Non-pigmented ciliary epithelial cell (primary cell): ENCODE results near the gene CDH12.
"Not testable (repeated sequence)": the region's sequence is repeated elsewhere in the genome, so short reads cannot be mapped to it uniquely, and the experiment has no call there.

Experiments
- DNase-seq: peaks from one replicate; pipeline ENCODE4 v3.0.0-alpha.2; 2010; ENCODE audit warnings: low read depth

The CDH12 gene

DNA sequence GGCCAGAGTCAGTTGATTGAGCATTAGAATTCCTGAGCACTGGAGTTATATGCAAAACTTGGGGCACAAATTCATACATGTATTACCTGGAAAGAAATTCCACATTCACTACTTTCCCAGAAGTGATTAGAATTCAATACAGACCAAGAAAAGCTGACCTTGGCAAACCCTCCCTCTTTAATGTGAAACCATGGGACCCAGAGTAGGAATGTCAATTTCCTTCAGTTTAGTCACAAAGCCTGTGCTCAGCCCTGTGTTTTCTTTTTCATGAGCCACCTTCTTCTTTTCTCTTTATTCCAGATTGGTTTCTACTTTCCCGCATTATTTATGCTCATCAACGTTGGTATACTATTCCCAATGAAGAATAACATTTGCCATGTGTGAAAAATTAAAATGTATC lies 420.2 kb downstream of the CDH12 start:
- no peak for DNase-seq

DNA sequence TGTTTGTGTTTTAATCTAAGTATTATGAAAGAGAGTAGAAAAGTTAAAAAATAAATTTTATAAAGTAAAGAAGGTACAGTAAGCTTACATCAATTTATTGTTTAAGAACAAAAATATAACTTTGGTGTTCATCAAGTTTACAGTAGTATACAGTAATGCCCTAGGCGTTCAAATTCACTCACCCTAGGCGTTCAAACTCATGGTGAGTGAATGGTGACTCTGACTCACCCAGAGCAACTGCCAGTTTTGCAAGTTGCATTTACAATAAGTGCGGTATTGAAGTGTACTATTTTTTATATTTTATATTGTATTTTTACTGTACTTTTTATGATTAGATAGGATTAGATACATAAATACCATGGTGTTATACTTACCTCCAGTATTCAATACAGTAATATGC lies 421.3 kb downstream of the CDH12 start:
- no peak for DNase-seq

DNA sequence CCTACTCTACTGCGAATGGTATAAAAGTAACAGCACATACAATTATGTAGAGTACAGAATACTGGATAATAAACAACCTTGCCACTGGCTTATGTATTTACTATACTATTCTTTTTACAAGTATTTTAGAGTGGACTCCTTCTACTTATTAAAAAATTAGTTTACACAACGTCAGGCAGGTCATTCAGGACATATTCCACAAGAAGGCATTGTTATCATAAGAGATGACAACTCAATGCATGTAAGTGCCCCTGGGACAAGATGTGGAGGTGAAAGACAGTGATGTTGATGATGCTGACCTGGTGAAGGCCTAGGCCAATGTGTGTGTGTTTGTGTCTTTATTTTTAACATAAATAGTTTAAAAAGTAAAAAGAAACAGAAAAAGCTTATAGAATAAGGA lies 421.7 kb downstream of the CDH12 start:
- no peak for DNase-seq

DNA sequence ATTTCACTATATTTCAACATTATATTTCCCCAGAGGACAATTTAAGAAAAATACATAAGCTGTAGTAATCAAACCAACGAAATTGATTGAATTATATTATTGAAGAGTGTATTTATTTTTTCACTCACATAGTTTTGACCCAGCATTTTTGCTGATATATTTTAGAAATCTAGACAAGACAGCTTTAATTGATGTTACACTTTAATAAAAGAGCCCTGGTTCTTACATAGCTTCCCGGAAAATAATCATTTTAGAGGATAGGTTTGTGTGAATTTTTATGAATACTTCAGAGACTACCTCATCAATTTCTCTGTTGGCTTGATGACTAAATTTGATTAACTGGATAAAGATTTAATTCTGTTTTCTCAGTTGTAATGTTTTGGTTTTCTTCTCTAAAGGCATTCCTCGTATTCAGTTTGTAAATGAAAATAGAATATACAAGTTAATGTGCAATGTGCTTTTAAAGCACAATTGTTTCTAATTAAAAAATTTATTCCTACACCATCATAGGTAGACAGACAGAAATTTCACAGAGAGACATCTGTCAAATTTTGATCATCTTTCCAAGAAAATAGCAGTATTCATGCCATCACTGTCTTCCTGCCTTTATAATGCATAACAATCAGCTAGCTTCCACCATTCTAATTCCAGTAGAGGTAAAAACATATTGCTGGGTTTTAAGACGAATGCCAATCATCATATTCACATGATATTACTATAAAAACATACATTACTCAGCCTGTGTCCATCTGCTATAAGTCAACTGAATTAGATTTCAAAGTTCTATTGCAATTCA lies 441.4 kb downstream of the CDH12 start:
- no peak for DNase-seq

DNA sequence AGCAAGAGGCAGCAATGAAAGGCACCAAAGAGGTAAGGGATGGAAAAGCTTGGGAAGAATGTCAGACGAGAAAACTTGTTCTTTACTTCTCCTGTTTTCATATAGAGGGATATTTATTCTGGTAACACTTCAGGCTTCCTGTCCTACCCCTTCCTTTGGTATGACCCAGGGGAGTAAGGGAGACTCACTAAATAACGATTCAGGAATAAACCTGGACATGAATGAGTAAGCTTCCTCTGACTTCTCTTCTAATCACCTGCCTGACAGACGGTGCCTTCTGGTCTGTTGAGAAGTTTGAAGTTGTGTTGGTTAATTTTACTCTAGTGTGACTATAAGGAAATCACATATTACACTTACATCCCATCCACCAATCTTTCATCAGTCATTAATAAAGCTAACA lies 461.2 kb downstream of the CDH12 start:
- DNase-seq = no peak

DNA sequence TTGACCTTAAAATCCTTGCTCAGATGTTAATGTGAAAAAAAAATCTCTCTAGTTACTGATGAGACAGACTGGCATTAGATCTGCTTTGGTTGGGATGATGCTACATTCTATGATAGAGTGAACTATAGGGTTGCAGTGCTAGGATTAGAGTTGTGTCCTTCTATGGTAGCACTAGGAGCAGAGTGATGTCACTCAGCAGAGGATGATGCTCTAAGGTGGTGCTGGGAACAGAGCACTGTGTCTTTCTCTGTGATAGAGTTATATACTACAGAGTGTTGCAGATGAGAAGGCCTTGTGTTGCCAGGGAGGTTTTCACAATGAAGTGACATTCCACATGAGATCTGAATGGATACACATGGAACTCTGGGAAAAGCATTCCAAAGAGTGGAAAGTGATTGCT lies 462.3 kb downstream of the CDH12 start:
- DNase-seq = no peak

DNA sequence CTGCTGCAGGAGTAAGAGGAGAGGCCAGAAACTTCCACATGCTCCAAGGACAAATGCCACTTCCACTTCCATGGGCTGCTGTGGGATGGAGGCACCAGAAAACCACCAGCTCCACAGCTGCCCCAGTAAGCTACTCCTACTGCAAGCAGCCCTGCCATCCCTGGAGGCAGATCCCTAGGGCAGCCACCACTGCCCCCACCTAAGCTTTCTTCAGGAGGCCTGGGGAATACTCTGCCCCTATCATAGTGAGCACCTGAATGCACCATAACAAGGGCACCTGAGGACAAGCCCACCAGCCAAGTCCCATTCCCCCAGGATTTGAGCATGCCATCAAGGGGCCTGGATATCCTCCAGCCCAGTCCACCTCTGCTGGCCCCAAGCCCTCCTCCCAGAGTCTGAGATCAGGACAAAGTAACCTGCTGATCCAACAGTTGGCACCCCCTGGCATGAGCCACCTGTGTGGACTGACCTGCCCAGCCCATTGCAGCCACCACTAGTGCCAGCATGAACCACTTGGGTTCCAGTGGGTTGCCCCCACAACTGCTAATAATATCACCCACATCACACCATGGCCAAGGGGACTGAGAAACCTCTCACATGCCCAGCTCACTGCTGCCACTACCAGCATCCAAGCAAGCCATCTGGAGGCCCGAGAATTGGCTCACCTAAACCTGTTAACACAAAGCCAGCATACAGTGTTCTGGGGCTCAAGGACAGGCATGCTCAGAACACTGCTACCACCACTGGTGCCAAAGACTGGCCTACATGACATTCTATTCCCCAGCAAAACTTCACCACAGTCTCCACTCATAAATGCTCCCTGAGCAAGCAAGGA lies 480.1 kb downstream of the CDH12 start:
- DNase-seq = no peak

DNA sequence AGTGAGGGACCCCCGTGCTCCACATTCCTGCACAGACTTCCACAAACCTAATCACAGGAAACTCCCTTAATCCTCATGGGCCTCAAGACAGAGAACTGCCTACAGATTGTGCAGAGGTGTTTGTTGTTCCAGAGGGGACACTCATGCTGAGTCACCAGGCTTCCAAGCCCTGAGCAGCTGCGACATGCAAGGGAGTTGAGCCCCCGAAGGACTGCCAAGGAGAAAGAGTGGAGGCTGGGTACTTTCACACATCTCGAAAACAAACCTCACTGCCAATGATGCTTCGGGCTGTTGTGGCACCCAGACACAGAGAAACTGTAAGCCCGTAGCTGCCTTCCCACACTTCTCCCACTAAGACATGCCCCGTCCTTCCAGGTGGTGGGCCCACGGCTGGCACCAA lies 480.8 kb downstream of the CDH12 start:
- DNase-seq = peak; percentile 20

DNA sequence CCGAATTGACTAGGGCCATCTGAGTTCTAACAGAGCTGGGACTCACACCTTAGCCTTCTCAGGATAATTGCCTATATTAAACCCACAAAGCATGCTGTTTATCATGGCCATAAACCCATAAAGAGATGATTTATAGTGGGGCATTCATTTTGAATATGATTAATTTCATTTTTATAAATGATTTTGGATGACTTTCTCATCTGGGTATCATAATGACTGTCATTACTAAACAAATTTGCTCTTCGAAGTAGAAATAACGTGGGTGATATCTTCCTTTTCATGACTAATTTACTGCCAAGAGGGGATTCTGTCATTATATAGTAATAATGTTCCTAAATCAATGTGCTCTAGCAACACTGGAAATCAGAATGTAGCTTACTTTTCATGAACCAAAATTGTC lies 498.2 kb downstream of the CDH12 start:
- DNase-seq = no peak

DNA sequence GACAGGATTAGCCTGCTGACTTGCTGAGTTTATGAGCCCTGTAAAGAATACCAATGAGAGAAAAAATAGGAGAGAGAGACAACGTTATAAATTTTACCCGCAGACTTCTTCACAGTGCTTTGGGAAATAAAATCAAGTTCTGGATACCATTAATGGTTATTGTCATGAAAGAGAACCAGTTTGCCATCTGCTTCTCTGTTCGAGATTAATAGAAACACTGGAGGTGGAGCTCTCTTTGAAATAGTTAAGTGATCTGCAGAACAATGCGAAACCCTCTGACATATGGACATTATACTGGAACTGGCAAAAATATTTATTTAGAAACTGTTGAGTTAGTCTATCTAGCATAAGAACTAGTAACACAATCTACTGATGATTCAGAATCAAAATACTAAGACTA lies 500.7 kb downstream of the CDH12 start:
- no peak for DNase-seq

DNA sequence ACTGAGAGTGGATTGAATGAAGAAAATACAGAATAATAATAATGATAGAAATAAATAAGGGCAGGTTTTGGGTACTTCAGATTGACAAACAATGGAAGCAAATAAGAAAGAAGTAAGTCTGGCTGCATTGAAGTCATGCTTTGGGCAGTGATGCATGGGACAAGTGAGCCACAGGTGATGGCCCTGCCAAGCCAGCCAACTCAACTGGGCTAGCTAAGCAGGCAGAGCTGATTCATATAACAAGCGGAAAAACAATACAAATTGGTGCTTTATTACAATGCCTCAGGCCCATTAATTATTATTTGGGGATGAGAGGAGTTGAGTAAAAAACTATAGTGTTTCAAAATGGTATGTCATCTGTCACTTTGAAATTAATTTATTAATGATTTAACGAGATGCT lies 502.0 kb downstream of the CDH12 start:
- no peak for DNase-seq

DNA sequence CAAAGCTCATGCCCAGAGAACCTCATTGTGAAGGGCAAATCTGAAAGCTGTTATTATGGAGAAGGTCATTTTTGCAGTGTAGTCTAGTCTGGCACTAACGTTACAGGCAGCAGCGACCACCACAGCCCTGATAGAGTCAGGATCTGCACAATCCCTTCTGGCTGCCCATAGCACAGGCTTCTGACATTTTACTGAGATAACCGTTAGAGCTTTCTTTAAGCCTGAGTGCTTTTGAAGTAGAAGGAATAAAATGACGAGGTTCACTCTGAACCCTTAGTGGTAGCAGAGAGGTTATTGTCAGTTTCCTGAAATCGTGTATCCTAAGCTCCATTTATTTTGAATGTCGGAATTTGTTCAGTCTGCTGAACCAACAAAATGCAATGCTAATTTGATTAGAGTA lies 505.1 kb downstream of the CDH12 start:
- no peak for DNase-seq

DNA sequence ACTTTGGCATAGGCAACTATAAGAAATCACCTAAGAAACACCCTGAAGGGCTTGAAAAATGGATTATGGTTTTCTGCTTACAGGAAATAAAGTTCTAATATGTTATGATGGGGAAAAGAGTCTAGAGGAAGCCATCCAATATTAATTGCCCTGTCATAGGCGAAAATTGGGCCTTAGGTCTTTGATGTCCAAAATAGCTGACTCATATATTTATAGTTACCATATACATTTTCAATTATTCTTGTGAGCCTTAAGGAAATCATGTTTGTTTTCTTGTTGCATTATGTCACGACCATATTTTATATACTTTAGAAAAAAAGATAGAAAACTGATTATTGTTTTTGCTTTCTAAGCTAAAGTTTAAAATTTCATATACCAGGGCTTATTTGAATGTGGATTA lies 509.1 kb downstream of the CDH12 start:
- no peak for DNase-seq

DNA sequence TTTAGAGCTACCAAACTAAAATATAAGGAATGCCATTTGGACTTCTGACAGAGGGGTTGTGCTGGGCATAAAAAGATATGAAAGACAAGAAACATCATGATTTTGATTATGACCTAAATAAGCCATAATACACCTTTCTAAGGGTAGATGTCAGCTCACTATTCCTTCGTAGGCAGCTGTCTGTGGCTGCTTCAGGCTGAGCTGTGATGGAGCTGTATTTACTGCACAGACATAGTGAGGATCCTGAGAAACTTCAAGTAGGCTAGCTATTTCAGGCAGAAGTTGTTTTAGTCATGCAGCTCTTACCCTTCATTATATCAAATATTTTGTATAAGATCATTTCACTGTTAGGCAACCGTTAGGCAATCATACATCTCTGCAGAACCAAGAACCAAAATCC lies 511.7 kb downstream of the CDH12 start:
- no peak for DNase-seq

DNA sequence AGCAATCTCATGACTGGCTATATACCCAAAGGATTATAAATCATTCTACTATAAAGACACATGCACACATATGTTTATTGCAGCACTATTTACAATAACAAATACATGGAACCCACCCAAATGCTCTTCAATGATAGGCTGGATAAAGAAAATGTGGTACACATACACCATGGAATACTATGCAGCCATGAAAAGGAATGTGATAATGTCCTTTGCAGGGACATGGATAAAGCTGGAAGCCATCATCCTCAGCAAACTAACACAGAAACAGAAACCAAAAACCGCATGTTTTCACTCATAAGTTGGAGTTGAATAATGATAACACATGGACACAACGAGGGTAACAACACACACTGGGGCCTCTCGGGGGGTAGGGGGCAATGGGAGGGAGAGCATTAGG lies 520.2 kb downstream of the CDH12 start:
- DNase-seq = not testable (repeated sequence)

DNA sequence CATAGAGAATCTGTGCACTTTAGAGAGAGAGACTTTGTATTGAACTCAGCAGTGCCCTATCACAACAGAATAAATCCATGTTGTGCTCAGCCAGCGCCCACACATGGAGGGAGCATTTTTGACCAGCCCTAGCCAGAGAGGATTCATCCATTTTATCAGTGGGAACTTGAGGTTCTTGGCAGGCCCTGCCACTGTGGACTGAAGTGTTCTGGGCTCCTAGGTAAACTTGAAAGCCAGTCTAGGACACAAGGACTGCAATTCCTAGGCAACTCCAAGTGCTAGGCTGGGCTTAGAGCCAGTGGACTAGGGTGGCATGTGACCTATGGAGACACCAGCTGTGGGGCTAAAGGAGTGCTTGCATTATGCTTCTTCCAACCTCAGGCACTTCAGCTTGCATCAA lies 523.5 kb downstream of the CDH12 start:
- DNase-seq = no peak

DNA sequence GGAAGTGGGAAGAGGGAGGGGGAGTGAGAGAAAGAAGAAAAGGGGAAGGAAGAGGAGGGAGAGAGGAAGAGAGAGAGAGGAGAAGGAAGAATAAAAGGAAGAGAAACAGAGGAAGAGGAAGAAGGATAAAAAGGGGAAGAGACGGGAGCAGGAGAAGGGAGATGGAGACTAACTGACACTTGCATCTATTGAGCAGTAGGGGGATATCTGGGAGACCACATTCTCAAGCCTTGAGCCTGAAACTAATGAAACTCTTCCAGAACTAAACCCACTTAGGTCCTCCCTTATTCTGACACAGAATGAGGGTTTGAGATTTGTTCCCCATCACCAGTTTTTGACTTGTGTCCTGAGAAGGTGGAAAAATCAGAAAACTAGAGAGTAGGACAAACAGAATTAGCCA lies 533.3 kb downstream of the CDH12 start:
- no peak for DNase-seq

DNA sequence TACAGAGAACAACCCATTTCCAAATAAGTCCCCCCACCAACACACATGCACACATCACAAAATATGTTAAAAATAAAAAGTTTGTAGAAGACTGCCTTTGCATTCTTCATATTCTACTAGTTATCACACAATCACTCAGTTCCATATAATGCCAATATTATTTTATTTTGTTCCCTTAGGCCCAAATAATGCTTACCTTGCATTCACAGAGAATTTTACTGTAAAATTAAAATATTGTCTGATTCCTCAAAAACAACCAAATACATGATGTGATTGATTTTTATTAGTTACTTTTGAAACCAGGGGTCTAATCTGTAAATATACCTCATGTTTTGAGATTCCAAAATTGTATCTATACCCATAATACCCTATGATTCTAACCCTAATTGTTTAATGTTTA lies 536.9 kb downstream of the CDH12 start:
- DNase-seq = no peak

DNA sequence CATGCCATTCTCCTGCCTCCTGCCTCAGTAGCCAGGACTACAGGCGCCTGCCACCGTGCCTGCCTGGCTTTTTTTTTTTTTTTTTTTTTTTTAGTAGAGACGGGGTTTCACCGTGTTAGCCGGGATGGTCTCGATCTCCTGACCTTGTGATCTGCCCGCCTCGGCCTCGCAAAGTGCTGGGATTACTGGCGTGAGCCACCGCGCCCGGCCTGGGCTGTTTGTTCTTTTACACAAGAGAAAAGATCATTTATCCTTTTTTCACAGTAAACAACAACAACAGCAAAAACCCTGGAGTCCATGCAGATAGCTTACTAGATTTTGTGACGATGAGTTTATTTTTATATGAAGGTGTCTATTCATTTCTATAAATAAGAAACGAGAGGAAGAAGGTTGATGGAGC lies 538.1 kb downstream of the CDH12 start:
- DNase-seq = not testable (repeated sequence)

DNA sequence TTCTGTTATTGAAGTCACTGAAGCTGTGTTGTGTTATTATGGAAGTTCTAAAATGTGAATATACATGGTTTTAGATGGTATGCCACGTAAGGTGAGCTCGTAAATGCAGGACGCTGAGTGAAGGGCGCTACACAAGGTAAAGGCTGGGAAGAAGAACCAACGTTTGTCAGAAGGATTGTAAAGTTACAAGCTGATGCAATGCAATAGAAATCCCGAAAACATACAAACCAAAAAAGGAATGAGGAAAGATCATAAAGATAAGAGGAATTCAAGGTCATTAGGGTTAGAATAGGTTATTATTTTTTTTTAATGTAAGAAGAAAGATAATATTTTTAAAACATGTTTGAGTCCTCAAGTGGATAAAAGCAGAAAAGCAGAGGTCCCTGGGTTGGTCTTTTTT lies 538.6 kb downstream of the CDH12 start:
- no peak for DNase-seq

DNA sequence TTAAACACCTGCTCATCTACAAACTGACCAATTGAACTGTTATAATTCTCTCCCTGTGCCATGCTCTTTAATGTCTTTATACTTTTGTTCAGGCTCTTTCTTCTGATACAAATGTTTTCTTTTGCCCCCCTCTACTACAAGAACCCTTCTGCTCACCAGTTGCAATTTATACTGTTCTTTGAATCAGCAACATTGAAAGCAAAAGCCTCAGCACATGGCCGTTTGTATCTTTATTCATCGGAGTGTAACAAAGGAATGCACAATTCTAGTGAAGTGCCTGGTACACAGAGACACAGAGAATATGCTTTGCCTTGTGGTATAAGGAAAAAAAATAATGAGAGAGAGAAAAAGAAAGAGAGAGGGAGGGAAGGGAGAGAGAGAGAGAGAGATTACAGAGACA lies 547.1 kb downstream of the CDH12 start:
- no peak for DNase-seq

DNA sequence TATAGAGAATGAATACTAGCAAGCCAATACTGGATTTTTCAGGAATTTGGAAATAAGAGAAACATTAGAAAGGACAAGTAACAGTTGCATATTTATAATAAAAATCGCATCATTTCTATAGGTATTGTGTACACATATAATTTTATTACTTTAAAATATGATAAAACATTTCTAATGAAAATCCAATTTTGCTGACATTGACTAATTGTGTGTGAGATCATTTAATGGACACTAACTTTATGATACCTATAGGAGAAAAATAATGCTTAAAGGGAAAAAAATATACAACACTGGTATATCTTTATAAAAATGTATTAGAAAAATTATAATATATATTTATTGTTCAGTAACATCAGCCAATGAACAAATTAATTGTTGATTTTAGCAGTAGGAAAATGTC lies 557.3 kb downstream of the CDH12 start:
- DNase-seq = no peak

DNA sequence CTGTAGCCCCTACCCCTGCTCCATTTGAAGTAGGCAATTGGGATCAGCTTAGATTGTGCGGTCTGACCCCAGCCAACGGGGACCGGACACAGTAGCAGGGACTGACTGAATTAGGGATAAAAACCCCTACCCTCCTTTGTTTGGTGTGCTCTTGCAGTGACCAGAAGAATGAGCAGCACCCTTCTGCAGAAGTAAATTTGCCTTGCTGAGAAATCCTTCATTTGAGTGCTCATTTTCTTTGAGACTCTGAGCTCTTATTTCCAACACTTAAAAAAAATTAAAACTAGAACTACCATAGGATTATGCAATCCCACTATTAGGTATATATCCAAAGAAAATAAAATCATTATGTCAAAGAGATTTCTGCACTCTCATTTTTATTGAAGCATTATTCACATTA lies 560.0 kb downstream of the CDH12 start:
- no peak for DNase-seq

DNA sequence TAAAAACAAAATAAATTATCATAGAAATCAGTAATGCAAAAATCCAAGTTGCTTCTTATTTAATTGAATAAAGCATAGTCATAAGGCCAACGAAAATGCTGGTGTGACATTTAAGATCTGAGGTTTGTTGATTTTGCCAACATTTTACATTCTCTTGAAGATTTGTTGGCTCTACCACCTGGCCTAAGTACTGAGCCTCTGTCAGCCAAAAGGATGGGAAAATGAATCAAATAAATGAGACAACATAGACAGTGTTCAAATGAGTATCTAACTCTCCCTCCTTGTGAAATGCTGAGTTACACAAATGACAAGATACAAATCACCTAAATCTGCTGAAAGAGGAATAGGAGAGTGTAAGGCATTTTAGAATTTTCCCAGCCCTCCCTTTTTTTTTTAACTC lies 575.0 kb downstream of the CDH12 start:
- no peak for DNase-seq
